Measurements from ENCODE around the gene SERPINB5. TPM values are rescaled to one million over a fixed set of nuclear protein-coding genes. Genes with fewer than 3 reads are reported as not detected.
A peak's percentile ranks its signal among the peaks of the same experiment; 100 is the strongest.

Gene SERPINB5, protein sequence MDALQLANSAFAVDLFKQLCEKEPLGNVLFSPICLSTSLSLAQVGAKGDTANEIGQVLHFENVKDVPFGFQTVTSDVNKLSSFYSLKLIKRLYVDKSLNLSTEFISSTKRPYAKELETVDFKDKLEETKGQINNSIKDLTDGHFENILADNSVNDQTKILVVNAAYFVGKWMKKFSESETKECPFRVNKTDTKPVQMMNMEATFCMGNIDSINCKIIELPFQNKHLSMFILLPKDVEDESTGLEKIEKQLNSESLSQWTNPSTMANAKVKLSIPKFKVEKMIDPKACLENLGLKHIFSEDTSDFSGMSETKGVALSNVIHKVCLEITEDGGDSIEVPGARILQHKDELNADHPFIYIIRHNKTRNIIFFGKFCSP
- under 1 TPM in 1 of 4 donors, not detected in 3; 0.69 TPM for total RNA-seq

- Histone ChIP-seq H3K36me3 (no peaks in the 10 kb centered on the region), H3K27me3 (no peaks in the 10 kb centered on the region), H3K27ac (no peak within 1 kb of the TSS), H3K9me3 (no peaks in the 10 kb centered on the region), H3K4me1 (no peaks in the 10 kb centered on the region), H3K4me3 (no peak within 1 kb of the TSS)
- TF ChIP-seq, protein P1, sequence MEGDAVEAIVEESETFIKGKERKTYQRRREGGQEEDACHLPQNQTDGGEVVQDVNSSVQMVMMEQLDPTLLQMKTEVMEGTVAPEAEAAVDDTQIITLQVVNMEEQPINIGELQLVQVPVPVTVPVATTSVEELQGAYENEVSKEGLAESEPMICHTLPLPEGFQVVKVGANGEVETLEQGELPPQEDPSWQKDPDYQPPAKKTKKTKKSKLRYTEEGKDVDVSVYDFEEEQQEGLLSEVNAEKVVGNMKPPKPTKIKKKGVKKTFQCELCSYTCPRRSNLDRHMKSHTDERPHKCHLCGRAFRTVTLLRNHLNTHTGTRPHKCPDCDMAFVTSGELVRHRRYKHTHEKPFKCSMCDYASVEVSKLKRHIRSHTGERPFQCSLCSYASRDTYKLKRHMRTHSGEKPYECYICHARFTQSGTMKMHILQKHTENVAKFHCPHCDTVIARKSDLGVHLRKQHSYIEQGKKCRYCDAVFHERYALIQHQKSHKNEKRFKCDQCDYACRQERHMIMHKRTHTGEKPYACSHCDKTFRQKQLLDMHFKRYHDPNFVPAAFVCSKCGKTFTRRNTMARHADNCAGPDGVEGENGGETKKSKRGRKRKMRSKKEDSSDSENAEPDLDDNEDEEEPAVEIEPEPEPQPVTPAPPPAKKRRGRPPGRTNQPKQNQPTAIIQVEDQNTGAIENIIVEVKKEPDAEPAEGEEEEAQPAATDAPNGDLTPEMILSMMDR (IDR thresholded peaks at IDR 0.05) = no peak
- no peak for TF ChIP-seq POLR2A (IDR thresholded peaks at IDR 0.05)
- intact Hi-C loops (cut with DNase I; ENCODE audit: low total_unique reads) = no loop called here
- no peak for DNase-seq
These were observed at the start of gene SERPINB5 for GRCh38 chr18:63476668-63477067. SERPINB5 (plus strand) TSS chr18:63476958; CDS start chr18:63484429, 7,471 bp downstream.

GRCh38 chr18:63427558-63427957 is 49.2 kb upstream of the SERPINB5 start:
- TF ChIP-seq, protein P1 (IDR thresholded peaks at IDR 0.05) = no peak
- TF ChIP-seq POLR2A (IDR thresholded peaks at IDR 0.05) = no peak
- Histone ChIP-seq H3K4me3 (no peak overlapping the region), H3K4me1 (no peaks in the 10 kb centered on the region), H3K27me3 (no peaks in the 10 kb centered on the region), H3K36me3 (no peaks in the 10 kb centered on the region), H3K9me3 (no peaks in the 10 kb centered on the region), H3K27ac (no peak overlapping the region)
- intact Hi-C loops (cut with DNase I; ENCODE audit: low total_unique reads) = no loop called here
- no peak for DNase-seq

GRCh38 chr18:63430526-63430925 is 46.2 kb upstream of the SERPINB5 start:
- intact Hi-C loops (cut with DNase I; ENCODE audit: low total_unique reads) = loop anchor here (10.0 kb wide), 2 partner anchors 86 to 306 kb away; no protein-coding TSS in a partner anchor
- Histone ChIP-seq H3K9me3 (no peaks in the 10 kb centered on the region), H3K4me3 (no peak overlapping the region), H3K27ac (no peak overlapping the region), H3K27me3 (no peaks in the 10 kb centered on the region), H3K36me3 (no peaks in the 10 kb centered on the region), H3K4me1 (peaks cover 0 to 4% of the 10 kb centered on the region in 2 donors)
- no peak for DNase-seq
- TF ChIP-seq POLR2A (IDR thresholded peaks at IDR 0.05) = no peak
- TF ChIP-seq, protein P1 (IDR thresholded peaks at IDR 0.05) = no peak

- no peak for DNase-seq
- Histone ChIP-seq H3K4me1 (peaks cover 0 to 4% of the 10 kb centered on the region in 2 donors), H3K27me3 (no peaks in the 10 kb centered on the region), H3K36me3 (no peaks in the 10 kb centered on the region), H3K9me3 (no peaks in the 10 kb centered on the region), H3K4me3 (no peak overlapping the region), H3K27ac (no peak overlapping the region)
- TF ChIP-seq POLR2A (IDR thresholded peaks at IDR 0.05) = no peak
- intact Hi-C loops (cut with DNase I; ENCODE audit: low total_unique reads) = loop anchor here (10.0 kb wide), 2 partner anchors 86 to 306 kb away; no protein-coding TSS in a partner anchor
These were observed 45.6 kb upstream of the SERPINB5 start for GRCh38 chr18:63431180-63431579.

DNA sequence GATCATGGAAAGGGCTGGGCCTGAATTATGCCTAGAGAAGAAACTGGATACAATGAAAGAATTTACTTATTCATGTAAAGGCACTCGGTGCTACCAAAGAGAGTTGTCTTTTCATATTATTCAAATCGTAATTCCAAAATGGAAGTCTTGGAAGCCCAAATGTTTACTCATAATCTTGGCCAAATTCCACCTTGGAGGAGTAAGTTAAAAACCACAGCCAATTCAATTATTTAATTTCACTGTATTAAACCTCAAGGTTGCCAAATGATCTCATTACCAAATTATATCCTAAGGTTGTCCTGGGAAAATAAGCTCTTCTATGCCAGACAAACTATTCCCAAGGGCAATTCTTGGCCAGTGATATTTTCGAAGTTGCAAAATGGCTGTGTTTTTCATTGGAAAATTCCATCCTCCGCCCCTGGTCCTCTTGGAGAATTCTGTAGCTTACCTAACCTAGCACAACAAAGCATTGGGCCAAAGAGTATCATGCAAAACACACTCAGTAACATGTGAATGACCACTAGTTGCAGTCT is 43.4 kb upstream of the SERPINB5 start:
- H3K4me1 ChIP-seq = peaks cover 0 to 4% of the 10 kb centered on the region in 2 donors
- TF ChIP-seq, protein P1 (IDR thresholded peaks at IDR 0.05) = no peak
- TF ChIP-seq POLR2A (IDR thresholded peaks at IDR 0.05) = no peak
- peak overlapping the region; percentile 31 to 51 for H3K27ac ChIP-seq
- no peaks in the 10 kb centered on the region for H3K36me3 ChIP-seq
- no peaks in the 10 kb centered on the region for H3K9me3 ChIP-seq
- peak in 1 of 2 donors; percentile 58 for DNase-seq
- no peak overlapping the region for H3K4me3 ChIP-seq
- intact Hi-C loops (cut with DNase I; ENCODE audit: low total_unique reads) = loop anchor here (10.0 kb wide), 2 partner anchors 89 to 309 kb away; no protein-coding TSS in a partner anchor
- H3K27me3 ChIP-seq = no peaks in the 10 kb centered on the region
